GM06990 (cell line): ENCODE results near the gene ALDH4A1.

Experiments used
- DNase-seq: peaks from one replicate; pipeline ENCODE4 v3.0.0-alpha.2; 2011; ENCODE audit not compliant: insufficient read length; ENCODE audit errors: extremely low read depth
- H3K27me3 ChIP-seq: replicated peaks from 2 replicates; pipeline ENCODE4 v1.6.0; 2011; ENCODE audit warnings: low read length; ENCODE audit not compliant: control insufficient read depth, insufficient read depth
- H3K36me3 ChIP-seq: 2 replicates; pipeline ENCODE4 v1.5.1; 2011; ENCODE audit warnings: low read length; ENCODE audit not compliant: control insufficient read depth, insufficient read depth
- H3K4me3 ChIP-seq: replicated peaks from 2 replicates; pipeline ENCODE4 v1.5.1; 2011; ENCODE audit warnings: low read depth, mild to moderate bottlenecking, control low read depth, low read length
- CTCF ChIP-seq: IDR thresholded peaks from 2 replicates; pipeline ENCODE4 v1.5.1; 2011; ENCODE audit warnings: low read length, control low read depth, mild to moderate bottlenecking, inconsistent platforms; ENCODE audit not compliant: insufficient read depth, poor library complexity, severe bottlenecking

Gene ALDH4A1

GRCh38 chr1:18869847-18870594 is 32.3 kb downstream of the ALDH4A1 start:
- H3K4me3 ChIP-seq, result no peak overlapping the region
- no peak for TF ChIP-seq CTCF

GRCh38 chr1:18868801-18869424 is 33.4 kb downstream of the ALDH4A1 start:
- Histone ChIP-seq H3K36me3 (peaks cover under 1% of the 10 kb centered on the region), H3K4me3 (no peak overlapping the region), H3K27me3 (no peaks in the 10 kb centered on the region; the same call in 1 of the 2 replicates)
- DNase-seq, result no peak
- no peak for TF ChIP-seq CTCF

More at GRCh38 chr1:18869847-18870594, 32.3 kb downstream of the ALDH4A1 start:
- H3K27me3 ChIP-seq, result no peaks in the 10 kb centered on the region; the same call in 1 of the 2 replicates
- H3K36me3 ChIP-seq, result peaks cover 2% of the 10 kb centered on the region
- no peak for DNase-seq

GRCh38 chr1:18868354-18868753 is 34.0 kb downstream of the ALDH4A1 start:
- TF ChIP-seq CTCF, result no peak
- DNase-seq, result no peak
- Histone ChIP-seq H3K36me3 (no peaks in the 10 kb centered on the region; the same call in 1 of the 2 replicates), H3K4me3 (no peak overlapping the region), H3K27me3 (no peaks in the 10 kb centered on the region; the same call in 1 of the 2 replicates)

GRCh38 chr1:18866846-18867245 is 35.5 kb downstream of the ALDH4A1 start:
- no peaks in the 10 kb centered on the region for H3K36me3 ChIP-seq
- H3K4me3 ChIP-seq, result no peak overlapping the region
- no peak for TF ChIP-seq CTCF
- no peaks in the 10 kb centered on the region; the same call in 1 of the 2 replicates for H3K27me3 ChIP-seq
- no peak for DNase-seq

GRCh38 chr1:18866314-18866713 is 36.0 kb downstream of the ALDH4A1 start:
- DNase-seq, result no peak
- no peak for TF ChIP-seq CTCF
- Histone ChIP-seq H3K36me3 (no peaks in the 10 kb centered on the region), H3K27me3 (no peaks in the 10 kb centered on the region; the same call in 1 of the 2 replicates), H3K4me3 (no peak overlapping the region)
